GM20000 (cell line): ENCODE results near the gene KCTD17.

ENCODE experiments used
- DNase-seq: peaks from one replicate; pipeline ENCODE4 v3.0.0; 2012; ENCODE audit warnings: low spot score
- TF ChIP-seq, protein P1 (sequence below): IDR thresholded peaks from 2 replicates; pipeline ENCODE4 v1.5.1; 2012; ENCODE audit warnings: mild to moderate bottlenecking, control low read depth; ENCODE audit errors: extremely low read depth, missing control alignments

The KCTD17 gene

GRCh38 chr22:37026325-37026724 is 25.2 kb upstream of the KCTD17 start:
- TF ChIP-seq, protein P1, sequence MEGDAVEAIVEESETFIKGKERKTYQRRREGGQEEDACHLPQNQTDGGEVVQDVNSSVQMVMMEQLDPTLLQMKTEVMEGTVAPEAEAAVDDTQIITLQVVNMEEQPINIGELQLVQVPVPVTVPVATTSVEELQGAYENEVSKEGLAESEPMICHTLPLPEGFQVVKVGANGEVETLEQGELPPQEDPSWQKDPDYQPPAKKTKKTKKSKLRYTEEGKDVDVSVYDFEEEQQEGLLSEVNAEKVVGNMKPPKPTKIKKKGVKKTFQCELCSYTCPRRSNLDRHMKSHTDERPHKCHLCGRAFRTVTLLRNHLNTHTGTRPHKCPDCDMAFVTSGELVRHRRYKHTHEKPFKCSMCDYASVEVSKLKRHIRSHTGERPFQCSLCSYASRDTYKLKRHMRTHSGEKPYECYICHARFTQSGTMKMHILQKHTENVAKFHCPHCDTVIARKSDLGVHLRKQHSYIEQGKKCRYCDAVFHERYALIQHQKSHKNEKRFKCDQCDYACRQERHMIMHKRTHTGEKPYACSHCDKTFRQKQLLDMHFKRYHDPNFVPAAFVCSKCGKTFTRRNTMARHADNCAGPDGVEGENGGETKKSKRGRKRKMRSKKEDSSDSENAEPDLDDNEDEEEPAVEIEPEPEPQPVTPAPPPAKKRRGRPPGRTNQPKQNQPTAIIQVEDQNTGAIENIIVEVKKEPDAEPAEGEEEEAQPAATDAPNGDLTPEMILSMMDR = no peak
- DNase-seq = no peak

- TF ChIP-seq, protein P1 = no peak
- no peak for DNase-seq
Measured at GRCh38 chr22:37027556-37027955, 24.0 kb upstream of the KCTD17 start.

DNA sequence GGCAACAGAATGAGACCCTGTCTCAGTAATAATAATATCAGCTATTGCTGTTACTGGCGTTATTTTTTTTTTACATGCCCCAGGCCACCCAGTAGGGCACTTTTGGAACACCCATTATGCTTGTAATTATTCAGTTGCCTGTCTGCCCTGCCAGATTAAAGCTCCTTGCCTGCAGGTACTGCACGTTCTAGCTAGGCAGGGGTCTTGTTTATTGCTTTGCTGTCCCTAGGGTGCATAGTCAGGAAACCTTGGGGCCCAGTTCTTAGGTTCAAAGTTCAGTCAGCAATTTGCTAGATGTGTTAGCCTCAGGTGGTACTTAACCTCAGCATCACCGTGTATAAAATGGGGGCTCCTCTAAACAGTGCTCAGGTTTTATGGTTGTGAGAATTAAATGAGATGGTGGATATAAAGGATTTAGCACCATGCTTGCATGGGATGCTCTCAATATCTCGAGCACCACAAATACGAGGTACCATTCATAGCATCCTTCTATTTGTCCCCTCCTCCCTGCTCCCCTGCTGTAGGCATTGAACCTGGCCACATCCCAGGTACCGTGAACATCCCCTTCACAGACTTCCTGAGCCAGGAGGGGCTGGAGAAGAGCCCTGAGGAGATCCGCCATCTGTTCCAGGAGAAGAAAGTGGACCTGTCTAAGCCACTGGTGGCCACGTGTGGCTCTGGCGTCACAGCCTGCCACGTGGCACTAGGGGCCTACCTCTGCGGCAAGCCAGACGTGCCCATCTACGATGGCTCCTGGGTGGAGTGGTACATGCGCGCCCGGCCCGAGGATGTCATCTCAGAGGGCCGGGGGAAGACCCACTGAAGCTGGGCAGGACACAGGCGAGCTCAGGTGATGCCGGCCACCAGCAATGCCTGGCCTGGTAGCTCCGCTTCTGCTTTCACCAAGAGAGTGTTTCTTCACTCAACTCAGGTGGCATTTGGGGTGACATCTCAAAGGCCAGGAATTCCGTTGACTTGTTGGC is 22.6 kb upstream of the KCTD17 start:
- TF ChIP-seq, protein P1 = no peak
- no peak for DNase-seq

DNA sequence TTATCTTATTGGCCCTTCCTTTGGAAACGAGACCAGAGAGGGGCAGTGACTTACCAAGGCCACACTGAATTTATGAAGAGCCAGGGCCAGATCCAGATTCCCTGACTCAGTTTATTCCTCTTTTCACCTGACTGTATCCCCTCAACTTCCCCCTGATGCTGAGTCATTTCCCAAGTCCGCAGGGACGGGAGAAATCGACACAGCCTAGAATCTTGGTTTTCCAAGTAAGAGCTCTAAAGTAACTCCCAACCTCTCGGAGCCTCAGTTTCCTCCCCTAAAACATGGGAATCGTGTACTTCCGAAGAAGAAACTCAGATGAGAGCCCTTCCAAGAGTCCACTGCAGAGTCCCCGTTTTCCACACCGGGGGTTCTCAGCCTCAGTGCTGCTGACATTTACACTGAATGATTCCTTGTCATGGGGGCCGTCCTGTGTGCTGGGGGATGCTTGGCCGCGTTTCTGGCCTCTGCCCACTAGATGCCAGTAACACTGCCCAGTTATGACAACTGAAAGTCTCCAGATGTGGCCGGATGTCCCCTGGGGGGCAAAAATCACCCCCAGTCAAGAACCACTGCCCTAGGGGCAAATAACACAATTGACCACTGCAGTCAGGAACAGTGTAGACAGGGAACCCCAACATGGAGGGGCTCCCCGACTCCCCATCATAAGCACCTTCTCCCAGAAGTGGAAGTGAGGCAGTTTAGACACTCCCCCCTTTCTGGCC is 20.8 kb upstream of the KCTD17 start:
- no peak for DNase-seq
- TF ChIP-seq, protein P1 = no peak

- TF ChIP-seq, protein P1 = no peak
- DNase-seq = no peak
Measured at GRCh38 chr22:37032134-37032534, 19.4 kb upstream of the KCTD17 start.

GRCh38 chr22:37032535-37033460 is 18.7 kb upstream of the KCTD17 start:
- no peak for DNase-seq
- TF ChIP-seq, protein P1 = no peak
